ENCODE data around the gene JCHAIN.

The JCHAIN gene

DNA sequence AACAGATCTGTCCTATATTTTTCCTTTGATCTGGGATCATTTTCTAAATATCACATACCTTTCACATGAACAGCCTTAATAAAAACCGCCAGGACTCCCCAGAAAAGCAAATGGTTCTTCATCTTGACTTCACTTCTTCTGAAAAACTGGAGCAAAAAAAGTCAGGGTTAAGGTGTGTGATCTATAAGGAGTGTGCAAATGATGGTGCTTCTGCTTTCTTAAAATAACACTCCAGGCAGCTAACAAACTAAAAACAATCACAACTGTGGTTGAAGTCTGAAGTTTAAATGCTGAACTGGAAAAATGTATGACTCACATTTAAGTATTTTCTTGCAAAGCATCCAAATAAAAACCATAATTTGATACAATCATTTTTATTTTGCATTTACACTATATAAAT, at the start of gene JCHAIN:
JCHAIN (minus strand) TSS at position 140 of the 400 bp plus-strand sequence; CDS start at position 122, 18 bp downstream.
- no peak for ATAC-seq
- TF ChIP-seq, protein P1, sequence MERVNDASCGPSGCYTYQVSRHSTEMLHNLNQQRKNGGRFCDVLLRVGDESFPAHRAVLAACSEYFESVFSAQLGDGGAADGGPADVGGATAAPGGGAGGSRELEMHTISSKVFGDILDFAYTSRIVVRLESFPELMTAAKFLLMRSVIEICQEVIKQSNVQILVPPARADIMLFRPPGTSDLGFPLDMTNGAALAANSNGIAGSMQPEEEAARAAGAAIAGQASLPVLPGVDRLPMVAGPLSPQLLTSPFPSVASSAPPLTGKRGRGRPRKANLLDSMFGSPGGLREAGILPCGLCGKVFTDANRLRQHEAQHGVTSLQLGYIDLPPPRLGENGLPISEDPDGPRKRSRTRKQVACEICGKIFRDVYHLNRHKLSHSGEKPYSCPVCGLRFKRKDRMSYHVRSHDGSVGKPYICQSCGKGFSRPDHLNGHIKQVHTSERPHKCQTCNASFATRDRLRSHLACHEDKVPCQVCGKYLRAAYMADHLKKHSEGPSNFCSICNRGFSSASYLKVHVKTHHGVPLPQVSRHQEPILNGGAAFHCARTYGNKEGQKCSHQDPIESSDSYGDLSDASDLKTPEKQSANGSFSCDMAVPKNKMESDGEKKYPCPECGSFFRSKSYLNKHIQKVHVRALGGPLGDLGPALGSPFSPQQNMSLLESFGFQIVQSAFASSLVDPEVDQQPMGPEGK (CRISPR knock-in tag; IDR thresholded peaks at IDR 0.05; ENCODE audit: borderline replicate concordance) = no peak
- TF ChIP-seq TOX (CRISPR knock-in tag; IDR thresholded peaks at IDR 0.05; ENCODE audit: borderline replicate concordance) = no peak
- TF ChIP-seq, protein P2, sequence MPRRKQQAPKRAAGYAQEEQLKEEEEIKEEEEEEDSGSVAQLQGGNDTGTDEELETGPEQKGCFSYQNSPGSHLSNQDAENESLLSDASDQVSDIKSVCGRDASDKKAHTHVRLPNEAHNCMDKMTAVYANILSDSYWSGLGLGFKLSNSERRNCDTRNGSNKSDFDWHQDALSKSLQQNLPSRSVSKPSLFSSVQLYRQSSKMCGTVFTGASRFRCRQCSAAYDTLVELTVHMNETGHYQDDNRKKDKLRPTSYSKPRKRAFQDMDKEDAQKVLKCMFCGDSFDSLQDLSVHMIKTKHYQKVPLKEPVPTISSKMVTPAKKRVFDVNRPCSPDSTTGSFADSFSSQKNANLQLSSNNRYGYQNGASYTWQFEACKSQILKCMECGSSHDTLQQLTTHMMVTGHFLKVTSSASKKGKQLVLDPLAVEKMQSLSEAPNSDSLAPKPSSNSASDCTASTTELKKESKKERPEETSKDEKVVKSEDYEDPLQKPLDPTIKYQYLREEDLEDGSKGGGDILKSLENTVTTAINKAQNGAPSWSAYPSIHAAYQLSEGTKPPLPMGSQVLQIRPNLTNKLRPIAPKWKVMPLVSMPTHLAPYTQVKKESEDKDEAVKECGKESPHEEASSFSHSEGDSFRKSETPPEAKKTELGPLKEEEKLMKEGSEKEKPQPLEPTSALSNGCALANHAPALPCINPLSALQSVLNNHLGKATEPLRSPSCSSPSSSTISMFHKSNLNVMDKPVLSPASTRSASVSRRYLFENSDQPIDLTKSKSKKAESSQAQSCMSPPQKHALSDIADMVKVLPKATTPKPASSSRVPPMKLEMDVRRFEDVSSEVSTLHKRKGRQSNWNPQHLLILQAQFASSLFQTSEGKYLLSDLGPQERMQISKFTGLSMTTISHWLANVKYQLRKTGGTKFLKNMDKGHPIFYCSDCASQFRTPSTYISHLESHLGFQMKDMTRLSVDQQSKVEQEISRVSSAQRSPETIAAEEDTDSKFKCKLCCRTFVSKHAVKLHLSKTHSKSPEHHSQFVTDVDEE (CRISPR knock-in tag; IDR thresholded peaks at IDR 0.05) = no peak

DNA sequence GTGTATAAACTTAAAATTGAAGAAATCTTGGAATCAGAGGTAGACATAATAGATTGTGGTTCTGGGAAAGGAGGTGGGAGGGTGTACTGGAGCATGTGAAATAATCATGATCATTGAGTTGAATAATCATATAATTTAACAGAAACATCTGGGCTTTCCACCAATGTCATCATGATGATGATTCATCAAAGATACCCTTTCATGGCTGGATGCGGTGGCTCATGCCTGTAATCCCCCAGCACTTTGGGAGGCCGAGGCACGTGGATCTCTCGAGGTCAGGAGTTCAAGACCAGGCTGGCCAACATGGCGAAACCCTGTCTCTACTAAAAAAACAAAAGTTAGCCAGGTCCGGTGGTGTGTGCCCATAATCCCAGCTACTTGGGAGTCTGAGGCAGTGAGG, 48.8 kb upstream of the JCHAIN start:
- no peak for ATAC-seq
- no peak for TF ChIP-seq ZNF565 (CRISPR knock-in tag; conservative IDR thresholded peaks at IDR 0.05; ENCODE audit: low read depth)
- TF ChIP-seq, protein P1 (CRISPR knock-in tag; IDR thresholded peaks at IDR 0.05; ENCODE audit: borderline replicate concordance) = no peak
- TF ChIP-seq, protein P3, sequence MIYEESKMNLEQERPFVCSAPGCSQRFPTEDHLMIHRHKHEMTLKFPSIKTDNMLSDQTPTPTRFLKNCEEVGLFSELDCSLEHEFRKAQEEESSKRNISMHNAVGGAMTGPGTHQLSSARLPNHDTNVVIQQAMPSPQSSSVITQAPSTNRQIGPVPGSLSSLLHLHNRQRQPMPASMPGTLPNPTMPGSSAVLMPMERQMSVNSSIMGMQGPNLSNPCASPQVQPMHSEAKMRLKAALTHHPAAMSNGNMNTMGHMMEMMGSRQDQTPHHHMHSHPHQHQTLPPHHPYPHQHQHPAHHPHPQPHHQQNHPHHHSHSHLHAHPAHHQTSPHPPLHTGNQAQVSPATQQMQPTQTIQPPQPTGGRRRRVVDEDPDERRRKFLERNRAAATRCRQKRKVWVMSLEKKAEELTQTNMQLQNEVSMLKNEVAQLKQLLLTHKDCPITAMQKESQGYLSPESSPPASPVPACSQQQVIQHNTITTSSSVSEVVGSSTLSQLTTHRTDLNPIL (CRISPR knock-in tag; IDR thresholded peaks at IDR 0.05; ENCODE audit: low read depth) = no peak
- TF ChIP-seq TOX (CRISPR knock-in tag; IDR thresholded peaks at IDR 0.05; ENCODE audit: borderline replicate concordance) = no peak
- TF ChIP-seq TCF4 (CRISPR knock-in tag; IDR thresholded peaks at IDR 0.05; ENCODE audit: borderline replicate concordance) = no peak
- TF ChIP-seq ZNF8 (CRISPR knock-in tag; IDR thresholded peaks at IDR 0.05) = no peak
- no peak for TF ChIP-seq OSR1 (CRISPR knock-in tag; IDR thresholded peaks at IDR 0.05)
- TF ChIP-seq, protein P2 (CRISPR knock-in tag; IDR thresholded peaks at IDR 0.05) = no peak
- no peak for TF ChIP-seq ISL1 (CRISPR knock-in tag; IDR thresholded peaks at IDR 0.05)
- TF ChIP-seq RARB (CRISPR knock-in tag; IDR thresholded peaks at IDR 0.05) = no peak
- TF ChIP-seq ARNTL (CRISPR knock-in tag; IDR thresholded peaks at IDR 0.05; ENCODE audit: borderline replicate concordance, low read depth) = no peak
- no peak for TF ChIP-seq ESRRG (CRISPR knock-in tag; IDR thresholded peaks at IDR 0.05)
- TF ChIP-seq GLIS3 (CRISPR knock-in tag; IDR thresholded peaks at IDR 0.05) = no peak
- no peak for TF ChIP-seq ZNF70 (CRISPR knock-in tag; IDR thresholded peaks at IDR 0.05)

DNA sequence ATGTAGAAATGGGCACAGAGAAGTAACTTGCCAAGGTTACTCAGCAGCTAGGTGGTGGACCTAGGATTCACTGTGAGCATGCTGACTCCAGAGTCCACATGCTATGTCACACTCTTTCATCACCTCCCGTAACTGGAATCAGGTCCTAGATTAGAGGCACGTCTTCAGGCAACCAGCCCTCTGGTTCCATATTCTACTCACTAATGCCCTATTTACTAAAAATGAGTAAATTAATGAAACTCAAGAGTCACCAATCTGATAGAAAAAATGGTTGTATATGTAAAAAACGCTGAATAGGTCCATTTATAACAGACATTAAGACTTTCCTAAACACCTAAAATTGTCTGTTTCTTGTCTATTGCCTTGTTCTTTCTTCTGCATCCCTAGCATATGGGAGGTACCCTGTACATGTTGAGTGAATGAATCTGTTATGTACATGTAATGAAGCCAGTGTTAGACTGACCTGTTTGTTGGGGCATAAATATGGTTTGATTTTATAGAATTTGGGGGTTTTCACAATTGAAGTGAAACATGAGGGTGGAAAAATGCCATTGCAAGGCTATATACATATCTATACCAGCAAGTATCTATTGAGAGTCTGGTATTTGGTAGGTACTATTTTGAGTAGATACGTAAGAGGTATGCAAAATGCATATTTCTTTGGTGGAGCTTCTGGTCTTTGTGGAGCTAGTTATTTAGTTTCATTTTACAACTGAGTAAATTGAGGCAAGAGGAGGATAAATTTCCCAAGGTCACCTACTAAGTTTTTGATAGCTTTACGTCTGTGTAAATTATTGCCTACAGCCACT, 48.0 kb upstream of the JCHAIN start:
- ATAC-seq = no peak
- TF ChIP-seq OSR1 (CRISPR knock-in tag; IDR thresholded peaks at IDR 0.05) (no peak), ESRRG (CRISPR knock-in tag; IDR thresholded peaks at IDR 0.05) (no peak), ISL1 (CRISPR knock-in tag; IDR thresholded peaks at IDR 0.05) (no peak), CSDC2 (CRISPR knock-in tag; IDR thresholded peaks at IDR 0.05) (no peak), ZNF565 (CRISPR knock-in tag; conservative IDR thresholded peaks at IDR 0.05; ENCODE audit: low read depth) (no peak), ZNF70 (CRISPR knock-in tag; IDR thresholded peaks at IDR 0.05) (no peak), ZNF8 (CRISPR knock-in tag; IDR thresholded peaks at IDR 0.05) (no peak), ARNTL (CRISPR knock-in tag; IDR thresholded peaks at IDR 0.05; ENCODE audit: borderline replicate concordance, low read depth) (no peak), ZFP3 (CRISPR knock-in tag; IDR thresholded peaks at IDR 0.05) (no peak)
- TF ChIP-seq, protein P2 (CRISPR knock-in tag; IDR thresholded peaks at IDR 0.05) = no peak
- TF ChIP-seq, protein P4, sequence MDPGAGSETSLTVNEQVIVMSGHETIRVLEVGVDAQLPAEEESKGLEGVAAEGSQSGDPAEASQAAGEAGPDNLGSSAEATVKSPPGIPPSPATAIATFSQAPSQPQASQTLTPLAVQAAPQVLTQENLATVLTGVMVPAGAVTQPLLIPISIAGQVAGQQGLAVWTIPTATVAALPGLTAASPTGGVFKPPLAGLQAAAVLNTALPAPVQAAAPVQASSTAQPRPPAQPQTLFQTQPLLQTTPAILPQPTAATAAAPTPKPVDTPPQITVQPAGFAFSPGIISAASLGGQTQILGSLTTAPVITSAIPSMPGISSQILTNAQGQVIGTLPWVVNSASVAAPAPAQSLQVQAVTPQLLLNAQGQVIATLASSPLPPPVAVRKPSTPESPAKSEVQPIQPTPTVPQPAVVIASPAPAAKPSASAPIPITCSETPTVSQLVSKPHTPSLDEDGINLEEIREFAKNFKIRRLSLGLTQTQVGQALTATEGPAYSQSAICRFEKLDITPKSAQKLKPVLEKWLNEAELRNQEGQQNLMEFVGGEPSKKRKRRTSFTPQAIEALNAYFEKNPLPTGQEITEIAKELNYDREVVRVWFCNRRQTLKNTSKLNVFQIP (CRISPR knock-in tag; IDR thresholded peaks at IDR 0.05; ENCODE audit: borderline replicate concordance, low read depth) = no peak

Data from SK-N-SH treated with all-trans-retinoic acid at 6 μM for 48 hours (cell line).